Mucosa of stomach (tissue), 1 donor: ENCODE measurements around the gene FBXO46.
"Not testable (repeated sequence)": the region's sequence is repeated elsewhere in the genome, so short reads cannot be mapped to it uniquely, and the experiment has no call there.

ENCODE experiments used
- H3K27me3 ChIP-seq: one replicate; pipeline ENCODE4 v1.7.0; 2013; ENCODE audit warnings: mild to moderate bottlenecking, low read length; ENCODE audit not compliant: control insufficient read depth, insufficient read depth
- H3K36me3 ChIP-seq: one replicate; pipeline ENCODE4 v1.7.0; 2013; ENCODE audit warnings: low read length; ENCODE audit not compliant: control insufficient read depth, insufficient read depth
- H3K4me1 ChIP-seq: one replicate; pipeline ENCODE4 v1.7.0; 2013; ENCODE audit warnings: mild to moderate bottlenecking, low read length; ENCODE audit not compliant: control insufficient read depth, insufficient read depth
- H3K4me3 ChIP-seq: one replicate; pipeline ENCODE4 v1.7.0; 2013; ENCODE audit warnings: low read length
- H3K9ac ChIP-seq: one replicate; pipeline ENCODE4 v1.7.0; 2013; ENCODE audit warnings: mild to moderate bottlenecking, low read length, moderate library complexity
- H3K9me3 ChIP-seq: one replicate; pipeline ENCODE4 v1.7.0; 2013; ENCODE audit warnings: mild to moderate bottlenecking, low read length, moderate library complexity; ENCODE audit not compliant: control insufficient read depth
- donor health status: Pancreatic carcinoma.

Gene FBXO46

DNA sequence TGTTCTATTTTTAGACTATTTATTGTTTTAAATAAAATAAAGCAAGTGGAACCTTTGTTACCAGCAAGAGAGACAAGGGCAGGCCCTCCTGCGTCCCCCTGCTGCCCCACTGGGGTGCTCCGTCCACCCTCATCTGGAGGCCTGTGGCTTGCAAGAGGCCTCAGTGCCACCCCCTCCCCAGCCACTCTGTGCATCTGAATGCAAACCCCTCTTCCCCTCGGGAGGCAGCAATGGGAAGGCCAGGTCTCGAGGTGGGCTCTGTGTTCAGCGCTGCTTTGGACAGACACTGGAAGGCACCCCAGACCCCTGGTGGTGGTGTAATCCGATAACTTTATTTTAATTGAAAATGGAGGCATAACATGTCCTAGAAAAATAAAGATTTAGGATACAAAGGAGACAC, 33.8 kb upstream of the FBXO46 start:
- Histone ChIP-seq H3K36me3 (no peaks in the 10 kb centered on the region), H3K4me1 (peaks cover 14% of the 10 kb centered on the region), H3K4me3 (no peak overlapping the region), H3K9me3 (no peaks in the 10 kb centered on the region), H3K9ac (no peak overlapping the region), H3K27me3 (peaks cover 18% of the 10 kb centered on the region)

DNA sequence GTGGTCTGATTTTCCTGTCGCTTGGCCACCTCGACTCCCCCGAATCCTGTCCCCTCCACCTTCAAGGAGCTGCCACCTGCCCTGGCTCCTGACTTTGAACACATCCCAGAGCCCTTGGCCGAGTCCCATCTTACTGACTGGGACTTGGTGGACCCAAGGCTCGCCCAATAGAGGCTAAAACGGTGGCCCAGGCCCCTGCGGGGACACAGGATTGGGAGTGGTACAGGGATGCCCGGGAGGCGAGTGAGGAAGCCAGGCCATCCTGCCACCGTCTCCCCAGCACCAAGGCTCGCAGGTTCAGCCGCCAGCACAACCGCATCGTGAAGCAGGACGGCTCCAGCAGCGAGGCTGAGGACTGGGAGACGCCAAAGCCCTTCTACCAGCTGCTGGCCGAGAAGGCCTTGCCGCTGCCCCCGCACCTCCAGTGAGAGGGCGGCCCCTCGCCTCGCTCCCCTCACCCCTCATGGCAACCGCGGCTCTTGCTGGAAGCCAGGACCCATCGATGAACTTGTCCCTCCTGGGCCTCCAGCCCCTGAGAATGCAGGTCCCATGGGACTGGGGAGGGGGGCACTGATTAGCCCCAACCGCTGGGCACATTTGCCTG, 33.1 kb upstream of the FBXO46 start:
- peaks cover 14% of the 10 kb centered on the region for H3K4me1 ChIP-seq
- H3K27me3 ChIP-seq: peaks cover 18% of the 10 kb centered on the region
- no peaks in the 10 kb centered on the region for H3K36me3 ChIP-seq
- no peaks in the 10 kb centered on the region for H3K9me3 ChIP-seq
- H3K9ac ChIP-seq: no peak overlapping the region
- no peak overlapping the region for H3K4me3 ChIP-seq

DNA sequence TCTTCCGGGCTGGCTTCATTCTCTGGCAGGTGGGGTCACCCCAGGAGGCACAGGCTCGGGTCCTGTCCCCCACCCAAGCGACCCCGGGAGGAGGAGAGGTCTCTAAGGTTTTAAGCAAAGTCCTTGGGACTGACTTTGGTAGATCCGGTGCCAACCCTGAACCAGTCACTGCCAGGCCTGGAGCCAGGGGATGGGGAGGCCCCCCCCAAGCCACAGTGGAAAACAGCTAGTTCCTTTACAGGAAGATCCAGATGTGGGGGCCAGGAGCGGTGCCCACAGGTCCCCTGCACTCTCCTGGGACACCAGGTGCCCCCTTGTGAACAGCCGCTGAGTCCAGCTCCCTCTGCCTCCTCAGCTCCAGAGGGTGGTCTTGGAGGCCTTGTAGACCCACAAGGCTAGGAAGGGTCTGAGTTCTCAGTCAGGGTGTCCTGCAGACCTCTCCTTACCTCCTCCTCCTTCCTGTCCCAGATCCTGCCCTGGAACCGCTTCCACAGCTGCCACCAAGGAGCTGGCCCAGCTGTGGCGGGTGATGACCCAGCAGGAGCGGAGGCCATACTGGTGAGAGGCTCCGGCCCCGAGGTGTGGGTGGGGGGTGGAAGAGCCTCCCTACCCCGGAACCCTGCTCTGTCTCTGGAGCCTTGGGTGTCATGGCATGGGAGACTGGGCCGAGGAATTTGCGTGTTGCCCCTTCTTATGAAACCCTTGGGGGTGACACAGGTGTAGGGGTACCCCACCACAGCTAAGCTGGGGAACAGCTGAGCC, 32.4 kb upstream of the FBXO46 start:
- H3K27me3 ChIP-seq: peaks cover 18% of the 10 kb centered on the region
- no peak overlapping the region for H3K9ac ChIP-seq

DNA sequence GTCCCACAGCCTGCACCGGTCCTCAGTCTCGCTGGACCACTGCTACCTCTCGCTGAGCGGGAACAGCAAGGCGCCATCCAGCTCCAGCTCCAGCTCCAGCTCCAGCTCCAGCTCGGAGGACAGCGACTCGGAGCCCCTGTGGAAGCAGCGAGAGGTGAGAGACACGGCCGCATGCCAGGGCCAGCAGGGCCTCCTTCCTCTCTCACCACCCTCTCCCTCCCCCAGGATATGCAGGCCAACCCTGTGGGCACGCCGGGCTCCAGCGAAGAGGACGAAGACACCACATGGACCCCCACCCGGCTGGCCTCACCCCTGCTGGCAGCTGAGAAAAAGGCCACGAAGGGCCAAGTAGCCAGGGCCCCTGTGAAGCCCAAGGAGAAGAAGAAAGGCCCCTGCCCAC, 31.0 kb upstream of the FBXO46 start:
- Histone ChIP-seq H3K9me3 (no peaks in the 10 kb centered on the region), H3K4me3 (no peak overlapping the region), H3K4me1 (peaks cover 8% of the 10 kb centered on the region), H3K36me3 (no peaks in the 10 kb centered on the region), H3K9ac (no peak overlapping the region), H3K27me3 (peaks cover 15% of the 10 kb centered on the region)

More for the DNA sequence above, 32.4 kb upstream of the FBXO46 start:
- Histone ChIP-seq H3K9me3 (no peaks in the 10 kb centered on the region), H3K4me3 (no peak overlapping the region), H3K36me3 (no peaks in the 10 kb centered on the region), H3K4me1 (peaks cover 14% of the 10 kb centered on the region)

DNA sequence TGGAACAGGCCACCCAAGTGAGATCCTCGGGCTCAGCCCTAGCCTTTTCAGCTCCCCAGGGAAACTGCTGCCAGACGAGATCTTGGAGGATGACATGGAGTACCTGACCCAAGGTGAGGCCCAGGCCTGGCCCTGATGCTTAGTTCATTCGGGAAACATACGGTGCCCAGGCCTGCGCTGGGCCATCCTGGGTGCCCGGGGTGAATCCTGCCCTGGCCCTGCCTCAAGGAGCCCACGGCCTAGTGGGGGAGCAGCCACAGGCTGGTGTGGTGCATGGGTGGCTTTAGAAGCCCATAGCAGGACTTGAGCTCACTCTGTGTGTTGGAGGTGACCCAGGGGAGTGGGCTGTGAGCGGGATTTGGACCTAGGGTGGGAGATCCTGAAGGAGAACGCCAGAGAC, 28.2 kb upstream of the FBXO46 start:
- H3K9ac ChIP-seq: no peak overlapping the region
- no peaks in the 10 kb centered on the region for H3K9me3 ChIP-seq
- no peaks in the 10 kb centered on the region for H3K36me3 ChIP-seq
- no peak overlapping the region for H3K4me3 ChIP-seq
- no peaks in the 10 kb centered on the region for H3K4me1 ChIP-seq
- H3K27me3 ChIP-seq: peaks cover 8% of the 10 kb centered on the region

DNA sequence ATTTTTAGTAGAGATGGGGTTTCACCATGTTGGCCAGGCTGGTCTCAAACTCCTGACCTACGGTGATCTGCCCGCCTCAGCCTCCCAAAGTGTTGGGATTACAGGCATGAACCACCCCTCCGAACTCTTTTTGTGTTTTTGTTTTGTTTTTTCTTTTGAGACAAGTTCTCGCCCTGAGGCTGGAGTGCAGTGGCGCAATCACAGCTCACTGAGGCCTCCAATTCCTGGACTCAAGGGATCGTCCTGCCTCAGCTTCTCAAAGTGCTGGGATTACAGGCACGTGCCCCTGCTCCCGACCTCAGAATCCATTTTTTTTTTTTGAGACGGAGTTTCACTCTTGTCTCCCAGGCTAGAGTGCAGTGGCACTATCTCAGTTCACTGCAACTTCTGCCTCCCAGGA, 27.0 kb upstream of the FBXO46 start:
- H3K4me1 ChIP-seq: no peaks in the 10 kb centered on the region
- no peaks in the 10 kb centered on the region for H3K36me3 ChIP-seq
- H3K9ac ChIP-seq: no peak overlapping the region
- H3K27me3 ChIP-seq: no peaks in the 10 kb centered on the region
- no peak overlapping the region for H3K4me3 ChIP-seq
- no peaks in the 10 kb centered on the region for H3K9me3 ChIP-seq

DNA sequence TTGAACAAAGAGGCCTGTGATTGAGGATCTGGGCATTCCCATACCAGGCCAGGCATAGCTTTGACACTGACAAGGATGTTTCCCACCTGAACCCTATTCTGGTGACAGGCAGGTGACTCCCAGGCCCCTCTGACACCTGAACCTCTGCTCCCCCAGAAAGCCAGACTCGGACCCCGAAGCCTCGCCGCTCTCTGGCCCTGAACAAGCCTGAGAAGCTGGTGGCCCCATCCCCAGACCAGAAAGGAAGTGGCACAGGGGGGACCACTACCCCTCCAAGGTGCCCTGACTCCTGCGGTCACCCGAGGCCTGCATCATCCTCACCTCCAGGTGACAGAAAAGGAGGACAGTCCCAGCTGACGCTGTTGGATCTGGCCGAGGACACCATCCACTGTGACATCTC, 23.6 kb upstream of the FBXO46 start:
- H3K9me3 ChIP-seq: no peaks in the 10 kb centered on the region
- H3K4me3 ChIP-seq: no peak overlapping the region
- H3K36me3 ChIP-seq: no peaks in the 10 kb centered on the region
- H3K9ac ChIP-seq: no peak overlapping the region
- H3K27me3 ChIP-seq: no peaks in the 10 kb centered on the region
- H3K4me1 ChIP-seq: no peaks in the 10 kb centered on the region

DNA sequence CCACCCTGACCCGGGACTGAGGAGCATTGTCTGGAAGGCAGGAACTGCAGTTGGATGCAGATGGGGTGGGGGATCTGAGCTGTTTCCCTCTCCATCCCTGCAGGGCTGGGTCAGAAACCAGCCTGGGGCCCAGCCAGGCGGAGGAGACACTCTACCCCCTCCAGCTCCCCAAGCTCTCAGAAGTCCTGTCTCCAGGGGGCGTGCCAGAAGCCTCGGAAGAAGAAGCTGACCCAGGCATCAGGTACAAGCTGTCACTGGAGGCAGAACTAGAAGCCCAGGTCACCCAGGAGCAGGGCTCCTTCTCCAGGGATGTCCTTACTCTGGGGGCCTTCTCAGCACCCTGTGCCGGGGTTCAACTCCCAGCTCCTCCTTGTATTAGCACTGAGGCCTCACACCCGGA, 22.9 kb upstream of the FBXO46 start:
- H3K36me3 ChIP-seq: no peaks in the 10 kb centered on the region
- H3K9me3 ChIP-seq: no peaks in the 10 kb centered on the region
- no peak overlapping the region for H3K4me3 ChIP-seq
- no peaks in the 10 kb centered on the region for H3K4me1 ChIP-seq
- no peak overlapping the region for H3K9ac ChIP-seq
- H3K27me3 ChIP-seq: no peaks in the 10 kb centered on the region

DNA sequence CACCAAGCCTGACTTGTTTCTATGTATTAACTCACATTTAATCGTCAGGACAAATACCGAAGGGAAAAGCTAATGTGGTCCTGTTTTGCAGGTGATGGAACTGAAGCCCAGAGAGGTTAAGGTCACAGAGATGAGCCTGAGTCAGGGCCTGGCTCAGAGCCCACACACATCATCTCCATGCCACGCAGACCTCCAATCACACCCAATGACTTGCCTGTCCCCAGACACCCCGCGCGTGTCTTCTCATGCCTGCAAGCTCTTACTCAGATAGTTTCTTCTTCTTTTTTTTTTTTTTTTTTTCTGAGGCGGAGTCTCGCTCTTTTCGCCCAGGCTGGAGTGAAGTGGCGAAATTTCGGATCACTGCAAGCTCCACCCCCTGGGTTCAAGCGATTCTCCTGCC, 21.9 kb upstream of the FBXO46 start:
- Histone ChIP-seq H3K4me1 (no peaks in the 10 kb centered on the region), H3K27me3 (no peaks in the 10 kb centered on the region), H3K36me3 (no peaks in the 10 kb centered on the region), H3K9me3 (no peaks in the 10 kb centered on the region), H3K9ac (no peak overlapping the region), H3K4me3 (no peak overlapping the region)

DNA sequence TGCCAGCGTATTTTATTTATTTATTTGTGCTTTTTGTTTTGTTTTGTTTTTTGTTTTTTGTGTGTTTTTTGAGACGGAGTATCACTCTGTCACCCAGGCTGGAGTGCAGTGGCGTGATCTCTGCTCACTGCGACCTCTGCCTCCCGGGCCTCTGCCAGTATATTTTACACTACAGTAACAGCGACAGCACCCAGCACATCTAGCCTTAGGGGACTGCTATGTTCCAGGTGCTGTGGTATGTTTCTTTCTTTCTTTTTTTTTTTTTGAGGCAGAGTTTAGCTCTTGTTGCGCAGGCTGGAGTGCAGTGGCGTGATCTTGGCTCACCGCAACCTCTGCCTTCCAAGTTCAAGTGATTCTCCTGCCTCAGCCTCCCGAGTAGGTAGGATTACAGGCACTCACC, 20.8 kb upstream of the FBXO46 start:
- not testable (repeated sequence) for H3K9me3 ChIP-seq, H3K36me3 ChIP-seq, H3K4me1 ChIP-seq, H3K9ac ChIP-seq, H3K4me3 ChIP-seq, H3K27me3 ChIP-seq

DNA sequence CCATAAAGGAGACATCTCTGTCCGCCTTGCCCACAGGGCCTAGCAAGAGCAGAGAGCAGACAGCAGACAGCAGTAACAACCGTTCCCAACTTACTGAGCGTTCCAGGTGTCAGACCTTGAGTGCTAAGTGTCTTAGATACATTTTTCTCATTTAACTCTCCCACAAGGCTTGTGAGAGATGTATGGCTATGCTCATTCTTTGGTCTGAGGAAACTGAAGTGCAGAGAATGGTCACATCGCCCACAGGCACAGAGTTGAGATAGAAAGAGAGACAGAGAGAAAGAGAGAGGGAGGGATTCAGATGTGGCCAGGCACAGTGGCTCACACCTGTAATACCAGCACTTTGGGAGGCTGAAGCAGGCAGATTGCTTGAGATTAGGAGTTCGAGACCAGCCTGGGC, 16.8 kb upstream of the FBXO46 start:
- no peaks in the 10 kb centered on the region for H3K36me3 ChIP-seq
- H3K4me3 ChIP-seq: no peak overlapping the region
- H3K4me1 ChIP-seq: no peaks in the 10 kb centered on the region
- H3K9me3 ChIP-seq: no peaks in the 10 kb centered on the region
- H3K27me3 ChIP-seq: peaks cover 3% of the 10 kb centered on the region
- H3K9ac ChIP-seq: no peak overlapping the region

DNA sequence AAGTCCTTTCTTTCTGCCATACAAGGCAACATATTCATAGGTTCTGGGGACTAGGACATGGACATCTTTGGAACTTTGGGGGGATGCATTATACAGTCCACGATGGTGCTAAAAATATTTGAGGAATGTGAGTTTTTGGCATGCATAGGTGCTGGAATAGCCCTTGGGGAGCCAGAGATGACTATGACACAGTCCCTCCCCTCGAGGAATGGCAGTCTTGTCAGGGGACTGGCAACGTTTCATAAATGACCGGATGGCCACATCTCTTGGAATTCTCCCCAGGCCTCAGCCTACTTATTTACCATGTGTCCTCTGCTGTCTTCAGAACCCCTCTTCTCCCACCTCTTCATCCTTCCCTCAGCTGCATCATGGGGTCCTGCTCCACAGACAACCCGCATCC, 16.2 kb upstream of the FBXO46 start:
- no peak overlapping the region for H3K4me3 ChIP-seq
- H3K4me1 ChIP-seq: no peaks in the 10 kb centered on the region
- H3K27me3 ChIP-seq: peaks cover 3% of the 10 kb centered on the region
- no peak overlapping the region for H3K9ac ChIP-seq
- no peaks in the 10 kb centered on the region for H3K9me3 ChIP-seq
- no peaks in the 10 kb centered on the region for H3K36me3 ChIP-seq
